HCT116 (cell line): ENCODE results near the gene HGFAC. TPM values are rescaled to one million over a fixed set of nuclear protein-coding genes. Genes with fewer than 3 reads are reported as not detected.
A peak's percentile ranks its signal among the peaks of the same experiment; 100 is the strongest.

Source experiments
- ATAC-seq: fragments of 200-7000 bp; cut with Tn5 transposase; 2 replicates; pipeline ENCODE4 v1.9.1; 2020; ENCODE audit warnings: mild to moderate bottlenecking, moderate library complexity
- BruUV-seq: library from RNA; stranded (reverse); fragments of 400-500 nt; replicated peaks from 2 replicates; lab custom pipeline; 2021; lab: Mats Ljungman, UMichigan
- CTCF ChIA-PET: fragments of 300-600 bp; sonication (Branson Sonifier 250); formaldehyde crosslinking; loops from one replicate; lab custom pipeline; 2021; ENCODE audit warnings: antibody characterized with exemption; lab: Charles Lee
- POLR2A ChIA-PET: fragments of 300-600, 350-600 bp; sonication (Branson Sonifier 250); formaldehyde crosslinking; loops from one replicate; lab custom pipeline; 2021; ENCODE audit warnings: antibody characterized with exemption; lab: Charles Lee
- RAD21 ChIA-PET, 2 experiments: fragments of 300-600 bp; sonication (Branson Sonifier 250); formaldehyde crosslinking; loops; one replicate each; lab custom pipeline; 2023; ENCODE audit warnings: low total read pairs in 2 of 2; ENCODE audit not compliant: uncharacterized antibody in 2 of 2, unreplicated experiment in 2 of 2, low non-redundant PET in 1 of 2; lab: Charles Lee
- DNase-seq: peaks from one replicate; pipeline ENCODE4 v3.0.0-alpha.2; 2010; ENCODE audit warnings: low read depth, low spot score
- H2AFZ ChIP-seq: fragments of 200-600 bp; shearing (Covaris generic), sonication (generic); 2 replicates; pipeline ENCODE4 v1.6.1; 2017; ENCODE audit warnings: low read depth, mixed run types, mixed read lengths, antibody characterized with exemption, low read length; ENCODE audit not compliant: poor library complexity, severe bottlenecking
- H3K27ac ChIP-seq: 2 replicates; pipeline ENCODE4 v1.5.1; 2012; ENCODE audit warnings: low read depth, low read length
- H3K27me3 ChIP-seq: fragments of 200-600 bp; sonication (generic); 2 replicates; pipeline ENCODE4 v1.6.1; 2016; ENCODE audit warnings: mixed run types, low read length, mixed read lengths; ENCODE audit not compliant: insufficient read depth
- H3K36me3 ChIP-seq, 2 experiments: fragments of 200-500 bp in 1 of 2; fragments of 200-600 bp in 1 of 2; sonication (Bioruptor generic) in 1 of 2; sonication (generic) in 1 of 2; 2 replicates each; pipeline versions ENCODE4 v1.5.1 to v1.6.1; 2014 to 2016; ENCODE audit warnings: low read length in 2 of 2, inconsistent platforms in 1 of 2, mixed read lengths in 1 of 2, mixed run types in 1 of 2; ENCODE audit not compliant: insufficient read depth in 2 of 2, control insufficient read depth in 1 of 2
- H3K4me1 ChIP-seq, 2 experiments: fragments of 200-600 bp in 1 of 2; sonication (generic) in 1 of 2; 2 replicates each; pipeline versions ENCODE4 v1.5.1 to v1.6.1; 2012 to 2017; ENCODE audit warnings: low read length in 2 of 2, inconsistent platforms in 1 of 2, mild to moderate bottlenecking in 1 of 2, mixed read lengths in 1 of 2, mixed run types in 1 of 2, moderate library complexity in 1 of 2; ENCODE audit not compliant: insufficient read depth in 2 of 2, control insufficient read depth in 1 of 2
- H3K4me2 ChIP-seq: fragments of 200-600 bp; sonication (generic); 2 replicates; pipeline ENCODE4 v1.6.1; 2017; ENCODE audit warnings: mixed run types, low read length, mixed read lengths
- H3K4me3 ChIP-seq, 2 experiments: fragments of 200-600 bp in 1 of 2; sonication (generic) in 1 of 2; replicated peaks in 1 of 2; 2 replicates each; pipeline ENCODE4 v1.5.1; 2011 to 2016; ENCODE audit warnings: low read length in 2 of 2, control low read depth in 1 of 2, low read depth in 1 of 2, mild to moderate bottlenecking in 1 of 2, mixed read lengths in 1 of 2, mixed run types in 1 of 2
- H3K79me2 ChIP-seq: fragments of 200-600 bp; sonication (generic); 2 replicates; pipeline ENCODE4 v1.6.1; 2017; ENCODE audit warnings: mild to moderate bottlenecking, mixed run types, low read length, moderate library complexity, mixed read lengths; ENCODE audit not compliant: insufficient read depth
- H3K9ac ChIP-seq: fragments of 200-600 bp; sonication (generic); 2 replicates; pipeline ENCODE4 v1.6.1; 2016; ENCODE audit warnings: low read length, mixed read lengths
- H3K9me2 ChIP-seq: fragments of 200-600 bp; sonication (generic), shearing (Covaris generic); 2 replicates; pipeline ENCODE4 v1.6.1; 2017; ENCODE audit warnings: mixed run types, mild to moderate bottlenecking, moderate library complexity; ENCODE audit not compliant: insufficient read depth
- H3K9me3 ChIP-seq, 2 experiments: fragments of 200-500 bp in 1 of 2; fragments of 200-600 bp in 1 of 2; sonication (Bioruptor generic) in 1 of 2; sonication (generic) in 1 of 2; 2 replicates each; pipeline ENCODE4 v1.6.1; 2014 to 2017; ENCODE audit warnings: low read length in 2 of 2, mixed read lengths in 2 of 2, inconsistent platforms in 1 of 2, low read depth in 1 of 2, mild to moderate bottlenecking in 1 of 2, mixed run types in 1 of 2, moderate library complexity in 1 of 2; ENCODE audit not compliant: control insufficient read depth in 1 of 2, insufficient read depth in 1 of 2
- H4K20me1 ChIP-seq: fragments of 200-600 bp; sonication (generic), shearing (Covaris generic); 2 replicates; pipeline ENCODE4 v1.6.1; 2017; ENCODE audit warnings: mixed run types, mild to moderate bottlenecking, moderate library complexity; ENCODE audit not compliant: insufficient read depth
- CBX3 ChIP-seq: IDR thresholded peaks from 2 replicates; pipeline ENCODE4 v1.6.1; 2012; ENCODE audit warnings: low read depth
- EGR1 ChIP-seq: IDR thresholded peaks from 2 replicates; pipeline ENCODE4 v1.6.1; 2012; ENCODE audit warnings: low read depth
- EZH2phosphoT487 ChIP-seq: fragments of 200-600 bp; IDR thresholded peaks from 2 replicates; pipeline ENCODE4 v1.6.1; 2018; ENCODE audit warnings: antibody characterized with exemption, borderline replicate concordance
- FOSL1 ChIP-seq: IDR thresholded peaks from 2 replicates; pipeline ENCODE4 v1.6.1; 2012; ENCODE audit warnings: low read depth
- JUND ChIP-seq: IDR thresholded peaks from 2 replicates; pipeline ENCODE4 v1.6.1; 2012
- POLR2AphosphoS5 ChIP-seq: IDR thresholded peaks from 2 replicates; pipeline ENCODE4 v1.6.1; 2011; ENCODE audit warnings: mild to moderate bottlenecking, low read depth, low read length, moderate library complexity
- SP1 ChIP-seq: IDR thresholded peaks from 2 replicates; pipeline ENCODE4 v1.6.1; 2012; ENCODE audit warnings: low read depth
- SRF ChIP-seq: IDR thresholded peaks from 2 replicates; pipeline ENCODE4 v1.6.1; 2012; ENCODE audit warnings: low read depth
- TCF7L2 ChIP-seq: IDR thresholded peaks from 2 replicates; pipeline ENCODE4 v1.7.0; 2011; ENCODE audit warnings: borderline replicate concordance, inconsistent platforms; ENCODE audit not compliant: insufficient read depth, insufficient read length; ENCODE audit errors: extremely low read depth
- YY1 ChIP-seq: IDR thresholded peaks from 2 replicates; pipeline ENCODE4 v1.6.1; 2011; ENCODE audit warnings: low read length, low read depth, moderate library complexity, mild to moderate bottlenecking; ENCODE audit not compliant: insufficient replicate concordance; ENCODE audit errors: extremely low read depth
- ZFX ChIP-seq: fragments of 450-650 bp; IDR thresholded peaks from 2 replicates; pipeline ENCODE4 v1.6.1; 2017
- intact Hi-C: fragments of 100-400 bp; cut with micrococcal nuclease; formaldehyde crosslinking; loops from 2 replicates; pipeline ENCODE4 v1.10.0; 2022
- total RNA-seq: library from RNA; stranded (reverse); gene quantifications from one replicate; pipeline ENCODE4 v1.2.1, GENCODE V29; 2021; ENCODE audit not compliant: unreplicated experiment

HGFAC gene
- total RNA-seq, 1 experiment from 2014 or later = 1.1 TPM

DNA sequence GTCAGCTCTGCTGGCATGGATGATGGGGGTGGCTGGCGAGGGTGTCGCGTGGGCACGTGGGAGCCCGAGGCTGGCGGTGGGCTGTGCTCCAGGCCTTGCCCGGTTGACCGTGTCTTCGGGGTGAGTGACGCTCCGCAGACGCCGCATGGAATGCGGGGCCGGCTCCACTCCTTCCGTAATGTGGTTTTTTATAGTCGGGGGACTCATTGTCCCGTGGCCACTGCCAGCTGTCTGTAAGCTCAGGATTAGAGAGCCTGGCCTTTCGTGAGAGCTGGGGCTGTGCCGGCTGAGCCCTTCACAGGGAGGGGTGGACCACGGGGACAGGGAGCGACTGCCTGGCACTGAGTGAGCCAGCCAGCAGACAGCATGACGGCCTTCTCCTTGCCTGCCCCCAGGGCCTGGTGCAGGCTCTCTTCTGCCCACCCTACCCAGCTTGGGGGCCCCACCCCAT is 41.7 kb downstream of the HGFAC start:
- Histone ChIP-seq H3K36me3 (no peaks in the 10 kb centered on the region), H3K27me3 (no peaks in the 10 kb centered on the region), H3K79me2 (no peaks in the 10 kb centered on the region), H3K9me3 (no peaks in the 10 kb centered on the region), H4K20me1 (no peaks in the 10 kb centered on the region), H3K4me3 (no peak overlapping the region), H3K27ac (no peak overlapping the region), H3K9me2 (no peaks in the 10 kb centered on the region), H2AFZ (no peak overlapping the region), H3K4me2 (no peak overlapping the region), H3K9ac (no peak overlapping the region), H3K4me1 (peaks cover 21 to 32% of the 10 kb centered on the region in 2 experiments)
- BruUV-seq = no TSS peak
- ChIA-PET CTCF (no interaction called here), POLR2A (no interaction called here), RAD21 (no interaction called here)
- DNase-seq (no peak), ATAC-seq (no peak)
- intact Hi-C loops = no loop called here
- no peak for TF ChIP-seq SRF
- TF ChIP-seq POLR2AphosphoS5 = no peak
- no peak for TF ChIP-seq EZH2phosphoT487
- TF ChIP-seq TCF7L2 = no peak
- no peak for TF ChIP-seq JUND
- no peak for TF ChIP-seq EGR1
- TF ChIP-seq ZFX = no peak
- TF ChIP-seq SP1 = no peak
- TF ChIP-seq YY1 = no peak
- no peak for TF ChIP-seq FOSL1
- no peak for TF ChIP-seq CBX3

DNA sequence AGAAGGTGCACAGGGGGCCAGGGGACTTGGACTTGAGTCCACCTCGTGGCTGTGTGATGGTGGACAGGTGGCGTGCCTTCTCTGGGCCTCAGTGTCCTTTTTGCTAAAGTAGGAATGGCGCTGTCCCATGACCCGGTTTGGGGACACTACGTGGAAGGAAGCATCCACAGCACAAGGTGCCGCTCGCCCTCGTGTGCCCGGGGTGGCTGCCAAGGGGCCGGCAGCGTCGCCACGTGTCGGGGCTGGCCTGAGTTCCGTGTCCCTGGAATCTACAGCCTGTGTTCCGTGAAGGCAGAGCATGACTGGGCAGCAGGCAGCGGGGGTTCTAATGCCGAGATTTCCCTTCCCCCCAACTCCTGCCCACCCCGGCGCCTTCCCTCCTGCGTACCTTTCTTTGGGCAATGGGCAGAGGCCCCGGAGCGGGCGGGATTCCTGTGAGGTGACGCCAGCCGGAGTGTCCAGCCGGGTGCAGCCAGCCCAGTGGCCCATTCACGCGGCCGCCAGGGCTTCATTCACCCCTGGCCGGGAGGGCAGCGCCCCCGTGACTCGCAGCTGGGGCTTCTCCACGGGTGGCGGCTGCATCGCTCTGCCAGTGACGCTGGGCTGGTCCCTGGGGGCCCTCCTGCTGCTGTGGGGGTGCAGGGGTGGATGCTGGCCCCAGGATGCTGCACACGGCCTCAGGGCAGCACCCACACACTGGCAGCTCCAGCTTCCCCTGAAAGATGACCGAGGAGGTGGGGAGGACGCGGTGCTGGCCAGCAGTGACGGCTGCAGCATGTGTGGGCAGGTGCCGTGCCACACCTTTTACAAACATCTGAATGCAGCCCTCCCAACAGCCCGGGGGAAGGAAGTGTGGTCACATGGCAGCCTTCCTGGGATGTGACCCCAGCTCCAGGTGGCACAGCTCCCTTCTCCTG is 42.5 kb downstream of the HGFAC start:
- BruUV-seq = no TSS peak
- H2AFZ ChIP-seq = no peak overlapping the region
- no peaks in the 10 kb centered on the region for H3K9me2 ChIP-seq
- CTCF ChIA-PET = no interaction called here
- H4K20me1 ChIP-seq = no peaks in the 10 kb centered on the region
- POLR2A ChIA-PET = no interaction called here
- H3K27me3 ChIP-seq = no peaks in the 10 kb centered on the region
- ATAC-seq = peak; percentile 41
- no peaks in the 10 kb centered on the region for H3K79me2 ChIP-seq
- DNase-seq = peak; percentile 7
- H3K4me3 ChIP-seq = peak overlapping the region; percentile 26 to 49
- peak overlapping the region; percentile 56; the same call in 1 of the 2 replicates for H3K27ac ChIP-seq
- H3K4me1 ChIP-seq = peaks cover 21 to 32% of the 10 kb centered on the region in 2 experiments
- peak overlapping the region; percentile 91 for H3K4me2 ChIP-seq
- no peaks in the 10 kb centered on the region for H3K9me3 ChIP-seq
- H3K36me3 ChIP-seq = no peaks in the 10 kb centered on the region
- intact Hi-C loops = no loop called here
- peak overlapping the region; percentile 32; the same call in 1 of the 2 replicates for H3K9ac ChIP-seq
- no peak for TF ChIP-seq SRF
- 0 out of 2 replicates have a peak, but pooled peaks have one; percentile 38 for TF ChIP-seq EGR1
- RAD21 ChIA-PET = no interaction called here
